ENCODE results near the gene SH3BP4.

SH3BP4 gene

GRCh38 chr2:234951664-234952269 lies at the start of gene SH3BP4:
Gene SH3BP4, plus strand, starts transcription at chr2:234952017. Its CDS starts 82,986 bp downstream, at chr2:235035003.
- DNase-seq (ENCODE audit: low read depth in 1 of 2, low spot score in 1 of 2) = peak in 1 of 2 donors; percentile 24

GRCh38 chr2:234904785-234905184 lies 47.0 kb upstream of the SH3BP4 start:
- DNase-seq (ENCODE audit: low read depth in 1 of 2, low spot score in 1 of 2) = no peak

- no peak for DNase-seq (ENCODE audit: low read depth in 1 of 2, low spot score in 1 of 2)
These were observed 46.1 kb upstream of the SH3BP4 start for GRCh38 chr2:234905547-234906265.

- DNase-seq (ENCODE audit: low read depth in 1 of 2, low spot score in 1 of 2) = no peak
These were observed 41.6 kb upstream of the SH3BP4 start for GRCh38 chr2:234910186-234910679.

GRCh38 chr2:234911271-234911670 lies 40.5 kb upstream of the SH3BP4 start:
- no peak for DNase-seq (ENCODE audit: low read depth in 1 of 2, low spot score in 1 of 2)

- no peak for DNase-seq (ENCODE audit: low read depth in 1 of 2, low spot score in 1 of 2)
These were observed 39.4 kb upstream of the SH3BP4 start for GRCh38 chr2:234912437-234912836.

GRCh38 chr2:234913208-234913626 lies 38.6 kb upstream of the SH3BP4 start:
- DNase-seq (ENCODE audit: low read depth in 1 of 2, low spot score in 1 of 2) = no peak

GRCh38 chr2:234914371-234915154 lies 37.3 kb upstream of the SH3BP4 start:
- no peak for DNase-seq (ENCODE audit: low read depth in 1 of 2, low spot score in 1 of 2)

GRCh38 chr2:234916674-234917073 lies 35.1 kb upstream of the SH3BP4 start:
- no peak for DNase-seq (ENCODE audit: low read depth in 1 of 2, low spot score in 1 of 2)

GRCh38 chr2:234917211-234917975 lies 34.4 kb upstream of the SH3BP4 start:
- DNase-seq (ENCODE audit: low read depth in 1 of 2, low spot score in 1 of 2) = no peak

- DNase-seq (ENCODE audit: low read depth in 1 of 2, low spot score in 1 of 2) = no peak
These were observed 32.1 kb upstream of the SH3BP4 start for GRCh38 chr2:234919711-234920110.

- no peak for DNase-seq (ENCODE audit: low read depth in 1 of 2, low spot score in 1 of 2)
These were observed 31.0 kb upstream of the SH3BP4 start for GRCh38 chr2:234920836-234921235.

- DNase-seq (ENCODE audit: low read depth in 1 of 2, low spot score in 1 of 2) = no peak
These were observed 22.8 kb upstream of the SH3BP4 start for GRCh38 chr2:234929002-234929401.

- DNase-seq (ENCODE audit: low read depth in 1 of 2, low spot score in 1 of 2) = no peak
These were observed 21.4 kb upstream of the SH3BP4 start for GRCh38 chr2:234930397-234930796.

GRCh38 chr2:234931371-234931770 lies 20.4 kb upstream of the SH3BP4 start:
- DNase-seq (ENCODE audit: low read depth in 1 of 2, low spot score in 1 of 2) = no peak

- DNase-seq (ENCODE audit: low read depth in 1 of 2, low spot score in 1 of 2) = no peak
These were observed 19.1 kb upstream of the SH3BP4 start for GRCh38 chr2:234932591-234933168.

GRCh38 chr2:234935311-234935710 lies 16.5 kb upstream of the SH3BP4 start:
- no peak for DNase-seq (ENCODE audit: low read depth in 1 of 2, low spot score in 1 of 2)

- DNase-seq (ENCODE audit: low read depth in 1 of 2, low spot score in 1 of 2) = no peak
These were observed 12.2 kb upstream of the SH3BP4 start for GRCh38 chr2:234939576-234939975.

- no peak for DNase-seq (ENCODE audit: low read depth in 1 of 2, low spot score in 1 of 2)
These were observed 11.8 kb upstream of the SH3BP4 start for GRCh38 chr2:234939996-234940395.

- no peak for DNase-seq (ENCODE audit: low read depth in 1 of 2, low spot score in 1 of 2)
These were observed 11.3 kb upstream of the SH3BP4 start for GRCh38 chr2:234940527-234940926.

Data from stimulated activated CD4-positive, alpha-beta T cell treated with anti-CD3 and anti-CD28 coated beads, Interleukin-15, amount 100 ng/mL, for 1 hour (primary cell).